CD14-positive monocyte (primary cell): Measurements from ENCODE around the gene PPP1R3G. TPM values are rescaled to one million over a fixed set of nuclear protein-coding genes. Genes with fewer than 3 reads are reported as not detected.

ENCODE experiments used
- DNase-seq, 3 donors: peaks; one replicate each; pipeline ENCODE4 v3.0.0-alpha.2; 2011 to 2022
- H2AFZ ChIP-seq: 2 replicates; pipeline ENCODE4 v1.6.0; 2012; ENCODE audit warnings: mild to moderate bottlenecking, low read depth, low read length, inconsistent platforms; ENCODE audit not compliant: insufficient read depth, poor library complexity, severe bottlenecking
- H3K27ac ChIP-seq, 2 donors: 1 replicate in 1 of 2; 2 replicates in 1 of 2; pipeline ENCODE4 v1.5.1; 2012 to 2013; ENCODE audit warnings: low read length in 2 of 2, control low read depth in 1 of 2, inconsistent platforms in 1 of 2, low read depth in 1 of 2, mild to moderate bottlenecking in 1 of 2
- H3K27me3 ChIP-seq, 2 donors: one replicate each; pipeline versions ENCODE4 v1.6.0 to v1.6.1; 2011 to 2013; ENCODE audit warnings: low read length in 2 of 2; ENCODE audit not compliant: control insufficient read depth in 2 of 2, insufficient read depth in 2 of 2
- H3K36me3 ChIP-seq, 2 donors: replicated peaks in 1 of 2; 1 replicate in 1 of 2; 2 replicates in 1 of 2; pipeline versions ENCODE4 v1.5.1 to v1.6.1; 2012 to 2013; ENCODE audit warnings: low read length in 2 of 2, control low read depth in 1 of 2, inconsistent platforms in 1 of 2, mild to moderate bottlenecking in 1 of 2; ENCODE audit not compliant: insufficient read depth in 2 of 2, control insufficient read depth in 1 of 2
- H3K4me1 ChIP-seq, 2 donors: 1 replicate in 1 of 2; 2 replicates in 1 of 2; pipeline versions ENCODE4 v1.5.1 to v1.6.1; 2012 to 2013; ENCODE audit warnings: low read length in 2 of 2, control low read depth in 1 of 2, inconsistent platforms in 1 of 2, mild to moderate bottlenecking in 1 of 2, moderate library complexity in 1 of 2; ENCODE audit not compliant: insufficient read depth in 2 of 2, control insufficient read depth in 1 of 2
- H3K4me2 ChIP-seq: replicated peaks from 2 replicates; pipeline ENCODE3; 2012; ENCODE audit warnings: low read length, moderate library complexity, mild to moderate bottlenecking; ENCODE audit not compliant: poor library complexity, severe bottlenecking; ENCODE audit errors: extremely low read depth
- H3K4me3 ChIP-seq, 3 experiments: fragments of 200-600 bp in 1 of 3; sonication (generic) in 1 of 3; replicated peaks in 1 of 3; 1 replicate in 2 of 3; 2 replicates in 1 of 3; pipeline ENCODE4 v1.5.1; 2011 to 2013; ENCODE audit warnings: low read length in 3 of 3, mild to moderate bottlenecking in 3 of 3, control low read depth in 2 of 3, low read depth in 2 of 3, inconsistent platforms in 1 of 3, moderate library complexity in 1 of 3
- H3K79me2 ChIP-seq: 2 replicates; pipeline ENCODE4 v1.6.0; 2012; ENCODE audit warnings: mild to moderate bottlenecking, control low read depth, inconsistent platforms, low read length, moderate library complexity; ENCODE audit not compliant: insufficient read depth
- H3K9ac ChIP-seq: 2 replicates; pipeline ENCODE4 v1.6.0; 2017; ENCODE audit warnings: low read length, mild to moderate bottlenecking; ENCODE audit not compliant: insufficient read depth, poor library complexity, severe bottlenecking
- H3K9me3 ChIP-seq, 2 donors: replicated peaks in 1 of 2; 1 replicate in 1 of 2; 2 replicates in 1 of 2; pipeline versions ENCODE4 v1.5.1 to v1.6.1; 2012 to 2013; ENCODE audit warnings: low read length in 2 of 2, control low read depth in 1 of 2; ENCODE audit not compliant: control insufficient read depth in 1 of 2, insufficient read depth in 1 of 2
- H4K20me1 ChIP-seq: 2 replicates; pipeline ENCODE4 v1.6.0; 2012; ENCODE audit warnings: mild to moderate bottlenecking, low read length, control low read depth, moderate library complexity; ENCODE audit not compliant: insufficient read depth
- H3K27ac Mint-ChIP-seq, 7 donors: one replicate each; pipeline ENCODE4 v1.8.0; 2020; ENCODE audit warnings: mild to moderate bottlenecking in 7 of 7, mixed read lengths in 7 of 7, moderate library complexity in 6 of 7, inconsistent platforms in 2 of 7
- H3K27me3 Mint-ChIP-seq, 3 donors: one replicate each; pipeline ENCODE4 v1.8.0; 2021 to 2022; ENCODE audit warnings: low read depth in 3 of 3, mild to moderate bottlenecking in 3 of 3, mixed read lengths in 3 of 3, moderate library complexity in 3 of 3, inconsistent platforms in 1 of 3
- H3K36me3 Mint-ChIP-seq, 2 donors: one replicate each; pipeline ENCODE4 v1.8.0; 2020; ENCODE audit warnings: mixed read lengths in 2 of 2, inconsistent platforms in 1 of 2, mild to moderate bottlenecking in 1 of 2
- H3K4me1 Mint-ChIP-seq: one replicate; pipeline ENCODE4 v1.8.0; 2020; ENCODE audit warnings: mild to moderate bottlenecking, mixed read lengths
- H3K4me3 Mint-ChIP-seq, 2 donors: one replicate each; pipeline ENCODE4 v1.8.0; 2020; ENCODE audit warnings: mild to moderate bottlenecking in 2 of 2, mixed read lengths in 2 of 2, moderate library complexity in 1 of 2
- H3K9me3 Mint-ChIP-seq, 7 donors: one replicate each; pipeline ENCODE4 v1.8.0; 2020 to 2022; ENCODE audit warnings: mixed read lengths in 7 of 7, mild to moderate bottlenecking in 6 of 7, moderate library complexity in 6 of 7, inconsistent platforms in 2 of 7
- CTCF ChIP-seq: fragments of 200-600 bp; IDR thresholded peaks from one replicate; pipeline ENCODE4 v1.8.0; 2022; ENCODE audit warnings: antibody characterized with exemption, mild to moderate bottlenecking
- WGBS: methylation state at CpG from one replicate; pipeline ENCODE4 v1.1.5; 2013; ENCODE audit warnings: missing lambda C conversion rate; ENCODE audit not compliant: insufficient coverage; 5-methylcytosine and 5-hydroxymethylcytosine counted together
- intact Hi-C, 2 donors: fragments of 100-400 bp; cut with micrococcal nuclease; formaldehyde crosslinking; loops; one replicate each; pipeline versions ENCODE4 v1.15.0 to v1.15.1; 2023
- polyA plus RNA-seq, 3 donors: library from polyadenylated mRNA; depleted of rRNA in 1 of 3; unstranded in 2 of 3; stranded (reverse) in 1 of 3; fragments of 300-500 nt in 2 of 3; fragments of >200 nt in 1 of 3; fragmentation: Illumina TruSeq in 2 of 3; gene quantifications; 1 replicate in 2 of 3; 2 replicates in 1 of 3; pipeline ENCODE4 v1.2.3, GENCODE V29; 2012 to 2021

PPP1R3G gene
- polyA plus RNA-seq, 3 donors, result 0.13 to 0.15 (median 0.13) TPM

- no peak overlapping the region for H2AFZ ChIP-seq
- no CpG with 5 or more reads among the region's 3 CpGs for WGBS
These were observed 9.2 kb downstream of the PPP1R3G start for GRCh38 chr6:5094327-5094726.

GRCh38 chr6:5095236-5095635 is 10.1 kb downstream of the PPP1R3G start:
- H3K36me3 ChIP-seq, result no peaks in the 10 kb centered on the region
- no peak overlapping the region for H2AFZ ChIP-seq
- no peaks in the 10 kb centered on the region for H3K36me3 Mint-ChIP-seq
- WGBS, result 55% methylated on average over 3 of the region's 3 CpGs
- no peak for DNase-seq
- H3K27ac ChIP-seq, result no peak overlapping the region
- H3K4me3 ChIP-seq, result no peak overlapping the region
- H4K20me1 ChIP-seq, result no peaks in the 10 kb centered on the region
- H3K27me3 ChIP-seq, result no peaks in the 10 kb centered on the region
- H3K4me1 Mint-ChIP-seq, result peaks cover 31% of the 10 kb centered on the region
- H3K79me2 ChIP-seq, result no peaks in the 10 kb centered on the region
- TF ChIP-seq CTCF, result no peak
- no peak overlapping the region for H3K4me2 ChIP-seq
- intact Hi-C loops, result no loop called here
- no peaks in the 10 kb centered on the region for H3K9me3 ChIP-seq
- H3K4me3 Mint-ChIP-seq, result no peak overlapping the region
- peaks cover 19 to 20% of the 10 kb centered on the region in 2 donors for H3K4me1 ChIP-seq
- H3K27me3 Mint-ChIP-seq, result peaks cover 5 to 7% (median 6%) of the 10 kb centered on the region in 3 donors
- H3K9ac ChIP-seq, result no peak overlapping the region
- peak overlapping the region in 1 of 7 donors; percentile 15 for H3K27ac Mint-ChIP-seq
- H3K9me3 Mint-ChIP-seq, result peaks cover 0 to 3% (median 0%) of the 10 kb centered on the region in 7 donors

More at GRCh38 chr6:5094327-5094726, 9.2 kb downstream of the PPP1R3G start:
- H3K79me2 ChIP-seq, result no peaks in the 10 kb centered on the region
- H3K4me1 Mint-ChIP-seq, result peaks cover 40% of the 10 kb centered on the region
- no peak overlapping the region for H3K27ac ChIP-seq
- H3K9me3 Mint-ChIP-seq, result peaks cover 0 to 3% (median 0%) of the 10 kb centered on the region in 7 donors
- no peak overlapping the region for H3K9ac ChIP-seq
- no peaks in the 10 kb centered on the region for H3K36me3 Mint-ChIP-seq
- no peaks in the 10 kb centered on the region for H3K36me3 ChIP-seq
- no peak for DNase-seq
- H4K20me1 ChIP-seq, result no peaks in the 10 kb centered on the region
- intact Hi-C loops, result no loop called here
- peaks cover 28 to 29% of the 10 kb centered on the region in 2 donors for H3K4me1 ChIP-seq
- H3K4me3 ChIP-seq, result no peak overlapping the region
- no peak overlapping the region for H3K4me2 ChIP-seq
- H3K27me3 Mint-ChIP-seq, result peaks cover 5 to 8% (median 7%) of the 10 kb centered on the region in 3 donors
- H3K27me3 ChIP-seq, result no peaks in the 10 kb centered on the region
- no peak for TF ChIP-seq CTCF
- no peak overlapping the region for H3K4me3 Mint-ChIP-seq
- H3K27ac Mint-ChIP-seq, result no peak overlapping the region
- no peaks in the 10 kb centered on the region for H3K9me3 ChIP-seq
